Activated CD8-positive, alpha-beta memory T cell treated with anti-CD3 and anti-CD28 coated beads for 24 hours (primary cell): ENCODE results near the gene CAPZB.
"Not testable (repeated sequence)": the region's sequence is repeated elsewhere in the genome, so short reads cannot be mapped to it uniquely, and the experiment has no call there.

Source experiments
- DNase-seq: peaks from one replicate; pipeline ENCODE4 v3.0.0-alpha.2; 2020

The CAPZB gene

GRCh38 chr1:19305880-19306279 is 179.5 kb downstream of the CAPZB start:
- no peak for DNase-seq

- not testable (repeated sequence) for DNase-seq
Observed at GRCh38 chr1:19304081-19304480, 181.3 kb downstream of the CAPZB start.

GRCh38 chr1:19300211-19300610 is 185.1 kb downstream of the CAPZB start:
- no peak for DNase-seq

GRCh38 chr1:19294638-19295037 is 190.7 kb downstream of the CAPZB start:
- DNase-seq = no peak

GRCh38 chr1:19289244-19289643 is 196.1 kb downstream of the CAPZB start:
- no peak for DNase-seq
